Nephron progenitor cell (in vitro differentiated cells): ENCODE data around the gene MYLK.

Experiments used
- DNase-seq: peaks from one replicate; pipeline ENCODE4 v3.0.0; 2021
- H3K27ac Mint-ChIP-seq: 2 replicates; pipeline ENCODE4 v1.8.0; 2021; ENCODE audit warnings: mild to moderate bottlenecking, moderate library complexity, mixed read lengths
- H3K27me3 Mint-ChIP-seq: 2 replicates; pipeline ENCODE4 v1.8.0; 2021; ENCODE audit warnings: mild to moderate bottlenecking, low read depth, mixed read lengths; ENCODE audit not compliant: poor library complexity
- H3K36me3 Mint-ChIP-seq: 2 replicates; pipeline ENCODE4 v1.8.0; 2021; ENCODE audit warnings: low read depth, mixed read lengths
- H3K4me1 Mint-ChIP-seq: 2 replicates; pipeline ENCODE4 v1.8.0; 2021; ENCODE audit warnings: mixed read lengths
- H3K4me3 Mint-ChIP-seq: 2 replicates; pipeline ENCODE4 v1.8.0; 2021; ENCODE audit warnings: mild to moderate bottlenecking, moderate library complexity, mixed read lengths
- H3K9me3 Mint-ChIP-seq: 2 replicates; pipeline ENCODE4 v1.8.0; 2021; ENCODE audit warnings: mild to moderate bottlenecking, moderate library complexity, mixed read lengths
- TF ChIP-seq, protein P1 (sequence below): fragments of 200-600 bp; sonication (generic); IDR thresholded peaks from 2 replicates; pipeline ENCODE4 v1.5.0; 2021; ENCODE audit warnings: antibody characterized with exemption

Gene MYLK

DNA sequence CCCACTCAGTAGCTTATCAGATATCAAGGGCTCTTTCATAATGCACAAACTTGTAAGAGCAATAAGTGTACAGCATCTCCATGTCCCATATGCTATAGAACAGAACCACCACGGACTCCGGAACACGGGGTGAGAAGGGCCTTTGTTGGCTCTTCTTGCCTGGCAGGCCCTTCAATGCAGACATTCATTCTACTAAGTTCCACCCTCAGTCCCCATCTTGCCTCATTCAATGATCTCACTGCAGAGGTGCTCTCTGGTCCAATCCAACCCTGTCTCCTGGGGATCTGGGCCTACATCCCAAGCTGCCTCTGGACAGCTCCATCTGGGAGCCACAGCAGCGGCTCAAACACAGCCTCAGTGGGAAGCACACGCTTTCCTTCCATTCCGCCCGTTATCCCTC lies 316.1 kb downstream of the MYLK start:
- H3K27ac Mint-ChIP-seq: no peak overlapping the region
- peaks cover 7% of the 10 kb centered on the region for H3K4me1 Mint-ChIP-seq
- H3K36me3 Mint-ChIP-seq: peaks cover 19% of the 10 kb centered on the region
- no peaks in the 10 kb centered on the region for H3K27me3 Mint-ChIP-seq
- TF ChIP-seq, protein P1, sequence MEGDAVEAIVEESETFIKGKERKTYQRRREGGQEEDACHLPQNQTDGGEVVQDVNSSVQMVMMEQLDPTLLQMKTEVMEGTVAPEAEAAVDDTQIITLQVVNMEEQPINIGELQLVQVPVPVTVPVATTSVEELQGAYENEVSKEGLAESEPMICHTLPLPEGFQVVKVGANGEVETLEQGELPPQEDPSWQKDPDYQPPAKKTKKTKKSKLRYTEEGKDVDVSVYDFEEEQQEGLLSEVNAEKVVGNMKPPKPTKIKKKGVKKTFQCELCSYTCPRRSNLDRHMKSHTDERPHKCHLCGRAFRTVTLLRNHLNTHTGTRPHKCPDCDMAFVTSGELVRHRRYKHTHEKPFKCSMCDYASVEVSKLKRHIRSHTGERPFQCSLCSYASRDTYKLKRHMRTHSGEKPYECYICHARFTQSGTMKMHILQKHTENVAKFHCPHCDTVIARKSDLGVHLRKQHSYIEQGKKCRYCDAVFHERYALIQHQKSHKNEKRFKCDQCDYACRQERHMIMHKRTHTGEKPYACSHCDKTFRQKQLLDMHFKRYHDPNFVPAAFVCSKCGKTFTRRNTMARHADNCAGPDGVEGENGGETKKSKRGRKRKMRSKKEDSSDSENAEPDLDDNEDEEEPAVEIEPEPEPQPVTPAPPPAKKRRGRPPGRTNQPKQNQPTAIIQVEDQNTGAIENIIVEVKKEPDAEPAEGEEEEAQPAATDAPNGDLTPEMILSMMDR: no peak
- DNase-seq: no peak
- H3K9me3 Mint-ChIP-seq: no peaks in the 10 kb centered on the region
- H3K4me3 Mint-ChIP-seq: no peak overlapping the region

DNA sequence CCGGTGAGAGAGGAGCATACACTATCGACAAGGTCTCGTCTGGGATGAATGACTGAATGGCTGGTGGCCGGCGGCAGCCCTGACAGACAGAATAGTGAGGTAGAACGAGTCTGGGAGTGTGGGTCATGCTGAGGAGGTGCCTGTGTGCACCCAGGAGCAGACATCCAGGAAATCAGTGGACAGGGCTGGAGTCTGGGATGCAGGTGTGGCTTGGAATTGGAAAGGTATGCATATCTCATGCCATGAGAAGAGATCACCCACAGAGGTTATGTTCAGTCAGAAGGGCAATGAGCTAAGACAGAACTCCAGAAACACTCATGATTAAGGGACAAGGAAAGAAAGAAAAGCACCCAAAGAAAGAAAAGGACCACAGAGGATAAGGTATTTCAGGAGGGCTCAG lies 320.1 kb downstream of the MYLK start:
- Mint-ChIP-seq H3K4me3 (no peak overlapping the region), H3K9me3 (no peaks in the 10 kb centered on the region), H3K4me1 (no peaks in the 10 kb centered on the region), H3K27me3 (no peaks in the 10 kb centered on the region), H3K36me3 (peaks cover 19% of the 10 kb centered on the region), H3K27ac (no peak overlapping the region)
- TF ChIP-seq, protein P1: no peak
- no peak for DNase-seq

DNA sequence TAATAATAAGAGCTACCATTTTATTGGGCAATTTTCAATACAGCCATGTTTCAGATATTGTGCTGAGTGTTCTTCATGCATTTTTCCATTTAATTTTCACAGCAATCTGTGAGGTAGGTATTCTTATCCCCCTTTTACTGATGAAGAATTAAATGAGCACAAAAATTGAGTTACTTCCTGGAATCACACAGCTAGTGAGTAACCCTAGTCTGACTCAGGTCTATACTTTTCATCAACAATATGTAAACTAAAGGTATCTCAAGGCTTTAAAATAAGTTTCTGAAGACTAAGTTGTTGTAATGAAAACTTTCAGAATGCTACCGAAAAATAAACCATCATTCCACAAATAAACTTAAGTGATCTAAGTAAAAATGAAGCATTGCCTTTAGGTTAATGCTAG lies 321.6 kb downstream of the MYLK start:
- Mint-ChIP-seq H3K27ac (no peak overlapping the region), H3K4me1 (no peaks in the 10 kb centered on the region), H3K27me3 (no peaks in the 10 kb centered on the region), H3K9me3 (no peaks in the 10 kb centered on the region), H3K4me3 (no peak overlapping the region), H3K36me3 (peaks cover 10% of the 10 kb centered on the region)
- no peak for DNase-seq
- TF ChIP-seq, protein P1: no peak

DNA sequence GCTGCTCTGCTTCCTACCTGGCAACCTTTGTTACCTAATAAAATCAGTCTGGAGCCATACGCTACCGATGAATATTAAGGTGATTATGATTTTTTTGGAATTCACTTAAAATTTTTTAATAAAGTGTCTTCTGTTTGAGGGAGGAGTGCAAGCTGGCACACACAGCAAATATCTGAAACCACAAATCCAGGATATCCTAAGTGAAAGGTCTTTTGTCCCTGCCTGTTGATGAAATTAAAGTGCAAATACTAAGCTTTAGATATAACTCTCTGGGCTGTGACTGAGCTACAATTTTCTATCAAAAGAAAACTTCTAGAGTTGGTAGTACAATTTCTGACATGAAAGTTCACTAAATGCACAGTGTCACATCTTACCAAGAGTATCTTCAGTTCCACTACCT lies 322.9 kb downstream of the MYLK start:
- TF ChIP-seq, protein P1: no peak
- H3K9me3 Mint-ChIP-seq: peaks cover 13% of the 10 kb centered on the region
- no peak overlapping the region for H3K4me3 Mint-ChIP-seq
- H3K36me3 Mint-ChIP-seq: peaks cover 16% of the 10 kb centered on the region
- no peak for DNase-seq
- H3K27ac Mint-ChIP-seq: no peak overlapping the region
- H3K27me3 Mint-ChIP-seq: no peaks in the 10 kb centered on the region
- H3K4me1 Mint-ChIP-seq: no peaks in the 10 kb centered on the region
